Osteoblast (primary cell): ENCODE measurements around the gene SOX15. TPM values are rescaled to one million over a fixed set of nuclear protein-coding genes. Genes with fewer than 3 reads are reported as not detected.

ENCODE experiments used
- DNase-seq: peaks from one replicate; pipeline ENCODE4 v3.0.0; 2011; ENCODE audit warnings: low spot score, mixed read lengths; ENCODE audit not compliant: insufficient read length; ENCODE audit errors: missing footprints
- H2AFZ ChIP-seq: 2 replicates; pipeline ENCODE4 v1.6.0; 2011; ENCODE audit warnings: mild to moderate bottlenecking, low read length
- H3K27ac ChIP-seq: 2 replicates; pipeline ENCODE4 v1.5.1; 2011; ENCODE audit warnings: mild to moderate bottlenecking, low read depth, low read length, moderate library complexity
- H3K27me3 ChIP-seq: 2 replicates; pipeline ENCODE4 v1.6.0; 2012; ENCODE audit warnings: mild to moderate bottlenecking, control low read depth, inconsistent platforms, low read length, moderate library complexity; ENCODE audit not compliant: insufficient read depth
- H3K36me3 ChIP-seq: 2 replicates; pipeline ENCODE4 v1.5.1; 2011; ENCODE audit warnings: mild to moderate bottlenecking, low read length, control low read depth, moderate library complexity; ENCODE audit not compliant: insufficient read depth
- H3K4me1 ChIP-seq: 2 replicates; pipeline ENCODE4 v1.5.1; 2011; ENCODE audit warnings: mild to moderate bottlenecking, low read length, control low read depth, moderate library complexity; ENCODE audit not compliant: insufficient read depth
- H3K4me2 ChIP-seq: 2 replicates; pipeline ENCODE4 v1.6.0; 2011; ENCODE audit warnings: mild to moderate bottlenecking, low read length; ENCODE audit not compliant: insufficient read depth
- H3K4me3 ChIP-seq: fragments of 200-600 bp; sonication (generic); 3 replicates; pipeline ENCODE4 v1.5.1; 2012; ENCODE audit warnings: mild to moderate bottlenecking, low read length, inconsistent platforms; ENCODE audit not compliant: insufficient read depth
- H3K79me2 ChIP-seq: 2 replicates; pipeline ENCODE4 v1.6.0; 2012; ENCODE audit warnings: mild to moderate bottlenecking, low read length, control low read depth, inconsistent platforms; ENCODE audit not compliant: insufficient read depth
- H3K9me3 ChIP-seq: 2 replicates; pipeline ENCODE4 v1.5.1; 2011; ENCODE audit warnings: low read depth, low read length, control low read depth
- H4K20me1 ChIP-seq: 2 replicates; pipeline ENCODE4 v1.6.0; 2012; ENCODE audit warnings: mild to moderate bottlenecking, low read length, control low read depth; ENCODE audit not compliant: insufficient read depth
- CTCF ChIP-seq: IDR thresholded peaks from 2 replicates; pipeline ENCODE4 v1.5.1; 2011; ENCODE audit warnings: mild to moderate bottlenecking, low read depth, low read length, moderate library complexity; ENCODE audit errors: extremely low read depth
- total RNA-seq: library from RNA; depleted of rRNA; stranded (reverse); fragments of >200 nt; gene quantifications from 2 replicates; pipeline ENCODE4 v1.2.3, GENCODE V29; 2012

Gene SOX15
- total RNA-seq, 1 donor = 0.72 TPM

- TF ChIP-seq CTCF = no peak
- peak overlapping the region; percentile 46 for H3K4me2 ChIP-seq
- peaks cover 53% of the 10 kb centered on the region for H3K4me1 ChIP-seq
- H3K9me3 ChIP-seq = no peaks in the 10 kb centered on the region
- H3K27me3 ChIP-seq = no peaks in the 10 kb centered on the region
- H3K27ac ChIP-seq = peak overlapping the region; percentile 56
- no peak overlapping the region for H2AFZ ChIP-seq
- peaks cover 45% of the 10 kb centered on the region for H3K79me2 ChIP-seq
- peak; percentile 65 for DNase-seq
- H3K36me3 ChIP-seq = peaks cover 23% of the 10 kb centered on the region
- no peak overlapping the region for H3K4me3 ChIP-seq
- H4K20me1 ChIP-seq = peaks cover 19% of the 10 kb centered on the region
These were observed 3.0 kb downstream of the SOX15 start for GRCh38 chr17:7586673-7587419.

GRCh38 chr17:7583253-7584109 is 6.4 kb downstream of the SOX15 start, which contains the start of gene MPDU1:
MPDU1 (plus strand) TSS chr17:7583852; CDS start chr17:7583863, 11 bp downstream.
- Histone ChIP-seq H4K20me1 (peaks cover 15% of the 10 kb centered on the region), H3K79me2 (peaks cover 59% of the 10 kb centered on the region), H3K27ac (peak within 1 kb of the TSS; percentile 99), H2AFZ (peak within 1 kb of the TSS; percentile 98), H3K36me3 (peaks cover 13% of the 10 kb centered on the region), H3K4me3 (peak within 1 kb of the TSS; percentile 92), H3K4me2 (peak within 1 kb of the TSS; percentile 97), H3K4me1 (peaks cover 60% of the 10 kb centered on the region), H3K27me3 (no peaks in the 10 kb centered on the region), H3K9me3 (no peaks in the 10 kb centered on the region)
- TF ChIP-seq CTCF = no peak
- peak; percentile 98 for DNase-seq

- H3K27me3 ChIP-seq = no peaks in the 10 kb centered on the region
- no peaks in the 10 kb centered on the region for H3K9me3 ChIP-seq
- peaks cover 64% of the 10 kb centered on the region for H3K79me2 ChIP-seq
- no peak for TF ChIP-seq CTCF
- H3K36me3 ChIP-seq = peaks cover 17% of the 10 kb centered on the region
- H2AFZ ChIP-seq = no peak overlapping the region
- peaks cover 56% of the 10 kb centered on the region for H3K4me1 ChIP-seq
- peak overlapping the region; percentile 99 for H3K27ac ChIP-seq
- peak overlapping the region; percentile 92 for H3K4me3 ChIP-seq
- peak; percentile 57 for DNase-seq
- H3K4me2 ChIP-seq = peak overlapping the region; percentile 97
- H4K20me1 ChIP-seq = peaks cover 15% of the 10 kb centered on the region
These were observed 7.3 kb downstream of the SOX15 start for GRCh38 chr17:7582396-7583252.
